Uterus (tissue), 4 donors: ENCODE measurements around the gene ERO1B. TPM values are rescaled to one million over a fixed set of nuclear protein-coding genes. Genes with fewer than 3 reads are reported as not detected.

Source experiments
- DNase-seq, 2 donors: peaks; one replicate each; pipeline ENCODE4 v3.0.0-alpha.2; 2019 to 2020
- H3K27ac ChIP-seq, 2 donors: fragments of 200-600 bp; sonication (generic); 1 replicate in 1 of 2; 2 replicates in 1 of 2; pipeline ENCODE4 v1.5.1; 2016 to 2018
- H3K27me3 ChIP-seq, 2 donors: fragments of 200-600 bp; sonication (generic); one replicate each; pipeline ENCODE4 v1.5.1; 2018 to 2019; ENCODE audit warnings: control low read depth in 1 of 2
- H3K36me3 ChIP-seq, 2 donors: fragments of 200-600 bp; sonication (generic); one replicate each; pipeline ENCODE4 v1.5.1; 2019; ENCODE audit warnings: control low read depth in 1 of 2
- H3K4me1 ChIP-seq, 2 donors: fragments of 200-600 bp; sonication (generic); one replicate each; pipeline ENCODE4 v1.5.1; 2018 to 2019; ENCODE audit warnings: control low read depth in 1 of 2
- H3K4me3 ChIP-seq, 2 donors: fragments of 200-600 bp; sonication (generic); 1 replicate in 1 of 2; 2 replicates in 1 of 2; pipeline ENCODE4 v1.5.1; 2018 to 2019; ENCODE audit warnings: mild to moderate bottlenecking in 1 of 2
- H3K9me3 ChIP-seq, 2 donors: fragments of 200-600 bp; sonication (generic); one replicate each; pipeline ENCODE4 v1.5.1; 2019; ENCODE audit warnings: control low read depth in 1 of 2
- CTCF ChIP-seq, 4 experiments: fragments of 200-600 bp in 2 of 4; fragments of 450-650 bp in 2 of 4; sonication (generic) in 2 of 4; IDR thresholded peaks; one replicate each; pipeline ENCODE4 v1.5.1; 2016 to 2019; ENCODE audit warnings: antibody characterized with exemption in 4 of 4, mild to moderate bottlenecking in 2 of 4, moderate library complexity in 1 of 4
- POLR2A ChIP-seq, 2 donors: fragments of 450-650 bp; IDR thresholded peaks; one replicate each; pipeline ENCODE4 v1.6.1; 2016; ENCODE audit warnings: antibody characterized with exemption in 2 of 2, mild to moderate bottlenecking in 1 of 2, moderate library complexity in 1 of 2
- intact Hi-C: fragments of 100-400 bp; cut with DNase I; formaldehyde crosslinking; loops from one replicate; pipeline ENCODE4 v1.15.1; 2023; ENCODE audit warnings: low total_unique reads
- total RNA-seq, 4 donors: library from RNA; depleted of rRNA in 3 of 4; stranded (reverse); fragments of >200 nt in 3 of 4; gene quantifications; one replicate each; pipeline versions ENCODE4 v1.1.0 to v1.2.4, GENCODE V29; 2014 to 2023
- donor health status: DM: yes; HTN: yes; CAD: no.

ERO1B gene
- total RNA-seq, 4 donors from 2014 or later, result 11.5 to 55.8 (median 19.4) TPM

GRCh38 chr1:236269439-236269838 lies 12.3 kb downstream of the ERO1B start:
- Histone ChIP-seq H3K9me3 (no peaks in the 10 kb centered on the region), H3K36me3 (no peaks in the 10 kb centered on the region), H3K27me3 (no peaks in the 10 kb centered on the region), H3K4me3 (no peak overlapping the region), H3K4me1 (no peaks in the 10 kb centered on the region), H3K27ac (no peak overlapping the region)
- intact Hi-C loops, result no loop called here
- TF ChIP-seq CTCF (IDR thresholded peaks at IDR 0.05) (no peak), POLR2A (IDR thresholded peaks at IDR 0.05) (no peak)
- no peak for DNase-seq

- no peak for TF ChIP-seq CTCF (IDR thresholded peaks at IDR 0.05)
- no peak for TF ChIP-seq POLR2A (IDR thresholded peaks at IDR 0.05)
- Histone ChIP-seq H3K27me3 (no peaks in the 10 kb centered on the region), H3K4me1 (no peaks in the 10 kb centered on the region), H3K4me3 (no peak overlapping the region), H3K27ac (no peak overlapping the region), H3K9me3 (peaks cover 0 to 27% of the 10 kb centered on the region in 2 donors), H3K36me3 (no peaks in the 10 kb centered on the region)
- intact Hi-C loops, result no loop called here
- no peak for DNase-seq
These were observed 19.9 kb downstream of the ERO1B start for GRCh38 chr1:236261898-236262297.

- TF ChIP-seq CTCF (IDR thresholded peaks at IDR 0.05) (no peak), POLR2A (IDR thresholded peaks at IDR 0.05) (no peak)
- H3K4me3 ChIP-seq, result no peak overlapping the region
- intact Hi-C loops, result no loop called here
- H3K4me1 ChIP-seq, result no peaks in the 10 kb centered on the region
- DNase-seq, result no peak
- H3K27me3 ChIP-seq, result no peaks in the 10 kb centered on the region
- H3K9me3 ChIP-seq, result peaks cover 0 to 27% of the 10 kb centered on the region in 2 donors
- H3K36me3 ChIP-seq, result no peaks in the 10 kb centered on the region
- no peak overlapping the region for H3K27ac ChIP-seq
These were observed 20.7 kb downstream of the ERO1B start for GRCh38 chr1:236261033-236261432.

GRCh38 chr1:236259043-236259442 lies 22.7 kb downstream of the ERO1B start:
- Histone ChIP-seq H3K36me3 (no peaks in the 10 kb centered on the region), H3K9me3 (peaks cover 0 to 27% of the 10 kb centered on the region in 2 donors), H3K27me3 (no peaks in the 10 kb centered on the region), H3K4me3 (no peak overlapping the region), H3K27ac (no peak overlapping the region), H3K4me1 (no peaks in the 10 kb centered on the region)
- no peak for TF ChIP-seq CTCF (IDR thresholded peaks at IDR 0.05)
- no peak for TF ChIP-seq POLR2A (IDR thresholded peaks at IDR 0.05)
- DNase-seq, result no peak
- intact Hi-C loops, result no loop called here

GRCh38 chr1:236258114-236258622 lies 23.6 kb downstream of the ERO1B start:
- TF ChIP-seq POLR2A (IDR thresholded peaks at IDR 0.05), result no peak
- no peak for TF ChIP-seq CTCF (IDR thresholded peaks at IDR 0.05)
- Histone ChIP-seq H3K9me3 (peaks cover 0 to 27% of the 10 kb centered on the region in 2 donors), H3K4me1 (no peaks in the 10 kb centered on the region), H3K27ac (no peak overlapping the region), H3K27me3 (no peaks in the 10 kb centered on the region), H3K36me3 (no peaks in the 10 kb centered on the region), H3K4me3 (no peak overlapping the region)
- no peak for DNase-seq
- intact Hi-C loops, result no loop called here
